Measurements from ENCODE around the gene GFM1.

GRCh38 chr3:158701420-158702065 is 57.2 kb downstream of the GFM1 start:
- no peak for TF ChIP-seq CTCF (IDR thresholded peaks at IDR 0.05)
- no peak for TF ChIP-seq POLR2AphosphoS5 (IDR thresholded peaks at IDR 0.05)
- no peak for TF ChIP-seq POLR2A (IDR thresholded peaks at IDR 0.05)
- TF ChIP-seq EP300 (IDR thresholded peaks at IDR 0.05): no peak
